A549 (cell line): ENCODE measurements around the gene RASGRF1. TPM values are rescaled to one million over a fixed set of nuclear protein-coding genes. Genes with fewer than 3 reads are reported as not detected.
A peak's percentile ranks its signal among the peaks of the same experiment; 100 is the strongest.

Experiments used
- ATAC-seq, 2 experiments: fragments of 200-7000 bp in 1 of 2; fragments of >200 bp in 1 of 2; cut with Nextera tagmentation in 1 of 2; cut with Tn5 transposase in 1 of 2; 3 replicates each; pipeline versions ENCODE4 v1.8.0 to v1.9.1; 2018 to 2020; ENCODE audit warnings: mild to moderate bottlenecking in 1 of 2, moderate library complexity in 1 of 2
- CTCF ChIA-PET: fragments of 300-600 bp; sonication (Branson Sonifier 250); formaldehyde crosslinking; extraction: SDS; loops from one replicate; lab custom pipeline; 2021; ENCODE audit warnings: antibody characterized with exemption, inconsistent platforms; lab: Yijun Ruan, JAX
- POLR2A ChIA-PET: fragments of 350-600 bp; formaldehyde crosslinking; extraction: SDS; loops from one replicate; lab custom pipeline; 2021; ENCODE audit warnings: antibody characterized with exemption, inconsistent platforms; lab: Yijun Ruan, JAX
- DNase-seq, 2 experiments: peaks; one replicate each; pipeline versions ENCODE4 v3.0.0 to v3.0.0-alpha.2; 2011 to 2016; ENCODE audit warnings: low read depth in 1 of 2, low spot score in 1 of 2
- FAIRE-seq: peaks from 2 replicates; lab custom pipeline; 2011; peaks lifted over from hg19 to GRCh38; lab: Jason Lieb, UNC
- H3K27ac ChIP-seq, 2 experiments: fragments of >200 bp; sonication (Bioruptor Twin); formaldehyde crosslinking; 3 replicates each; pipeline ENCODE4 v1.5.1; 2016 to 2017
- H3K4me1 ChIP-seq: fragments of >200 bp; sonication (Bioruptor Twin); formaldehyde crosslinking; 3 replicates; pipeline ENCODE4 v1.6.1; 2016
- H3K4me2 ChIP-seq: fragments of >200 bp; sonication (Bioruptor Twin); formaldehyde crosslinking; 3 replicates; pipeline ENCODE4 v1.6.1; 2016
- H3K4me3 ChIP-seq: fragments of >200 bp; sonication (Bioruptor Twin); formaldehyde crosslinking; 3 replicates; pipeline ENCODE4 v1.5.1; 2016
- H3K9me3 ChIP-seq: fragments of >200 bp; sonication (Bioruptor Twin); formaldehyde crosslinking; 3 replicates; pipeline ENCODE4 v1.6.1; 2016
- BCL3 ChIP-seq: fragments of >200 bp; sonication (Bioruptor Twin); formaldehyde crosslinking; IDR thresholded peaks from 3 replicates; pipeline ENCODE4 v1.6.1; 2016
- CEBPB ChIP-seq, 2 experiments: fragments of >200 bp in 1 of 2; sonication (Bioruptor Twin) in 1 of 2; formaldehyde crosslinking in 1 of 2; IDR thresholded peaks; 2 replicates each; pipeline ENCODE4 v1.6.1; 2012 to 2016
- EHF ChIP-seq: fragments of 250-450 bp; sonication (Bioruptor Pico); IDR thresholded peaks from 2 replicates; pipeline ENCODE4 v1.5.0; 2020; ENCODE audit warnings: mild to moderate bottlenecking
- MAFK ChIP-seq: fragments of 450-650 bp; IDR thresholded peaks from 2 replicates; pipeline ENCODE4 v1.6.1; 2014; ENCODE audit not compliant: partially characterized antibody
- NPAS2 ChIP-seq: fragments of 250-450 bp; sonication (Bioruptor Pico); IDR thresholded peaks from 2 replicates; pipeline ENCODE4 v1.8.0; 2022; ENCODE audit warnings: mild to moderate bottlenecking, moderate library complexity, borderline replicate concordance
- PHF8 ChIP-seq: fragments of 200-600 bp; sonication (generic); IDR thresholded peaks from 2 replicates; pipeline ENCODE4 v1.6.1; 2016; ENCODE audit warnings: low read depth, mild to moderate bottlenecking, antibody characterized with exemption, moderate library complexity, borderline replicate concordance
- RARB ChIP-seq: fragments of 250-450 bp; sonication (Bioruptor Pico); IDR thresholded peaks from 2 replicates; pipeline ENCODE4 v1.8.0; 2021; ENCODE audit warnings: mild to moderate bottlenecking, moderate library complexity
- RCOR1 ChIP-seq: fragments of 150-350 bp; IDR thresholded peaks from 2 replicates; pipeline ENCODE4 v1.6.1; 2014; ENCODE audit warnings: antibody characterized with exemption, low read length, low read depth
- SREBF2 ChIP-seq: fragments of 450-650 bp; IDR thresholded peaks from 2 replicates; pipeline ENCODE4 v1.6.1; 2014; ENCODE audit warnings: mild to moderate bottlenecking, moderate library complexity
- TP53 ChIP-seq: fragments of 250-450 bp; sonication (Bioruptor Pico); IDR thresholded peaks from 2 replicates; pipeline ENCODE4 v1.5.0; 2021; ENCODE audit warnings: mild to moderate bottlenecking, moderate library complexity
- whole genome bisulfite sequencing: methylation state at CpG from one replicate; pipeline ENCODE4 v1.1.6; 2017; ENCODE audit errors: missing lambda C conversion rate; 5-methylcytosine and 5-hydroxymethylcytosine counted together
- polyA minus RNA-seq: library from RNA; depleted of rRNA, polyadenylated mRNA; stranded (reverse); fragments of >200 nt; gene quantifications from 2 replicates; pipeline ENCODE4 v1.2.3, GENCODE V29; 2011; rRNA and poly(A)+ RNA removed
- polyA plus RNA-seq, 4 experiments: library from polyadenylated mRNA; depleted of rRNA in 3 of 4; stranded (reverse); fragments of >200 nt; fragmentation: RNase III in 1 of 4; extraction: RNeasy Plus Mini Kit Qiagen cat#74134 plus additional on column Dnase treatment in 1 of 4; gene quantifications; 2 replicates in 3 of 4; 3 replicates in 1 of 4; pipeline ENCODE4 v1.2.3, GENCODE V29; 2011 to 2017
- TF ChIP-seq, protein P1 (sequence below): fragments of 200-600 bp; sonication (generic); IDR thresholded peaks from 2 replicates; pipeline ENCODE4 v1.6.1; 2016; ENCODE audit warnings: antibody characterized with exemption, mild to moderate bottlenecking, moderate library complexity

Gene RASGRF1
- 0.13 and 0.19 TPM in 2 replicates for polyA plus RNA-seq (2011; rRNA removed)
- 0.07 and 0.08 TPM in 2 replicates for polyA plus RNA-seq (2012; cell fraction: cytosol; rRNA removed)
- 0.04 and 0.05 TPM in 2 replicates for polyA plus RNA-seq (2012; cell fraction: nucleus; rRNA removed)
- polyA plus RNA-seq (2017; fragmentation: RNase III; extraction: RNeasy Plus Mini Kit Qiagen cat#74134 plus additional on column Dnase treatment) = 0.07 to 0.26 TPM (median 0.21 TPM) in 3 replicates
- polyA minus RNA-seq = 0.04 TPM in 1 of 2 replicates, not detected in the other

DNA sequence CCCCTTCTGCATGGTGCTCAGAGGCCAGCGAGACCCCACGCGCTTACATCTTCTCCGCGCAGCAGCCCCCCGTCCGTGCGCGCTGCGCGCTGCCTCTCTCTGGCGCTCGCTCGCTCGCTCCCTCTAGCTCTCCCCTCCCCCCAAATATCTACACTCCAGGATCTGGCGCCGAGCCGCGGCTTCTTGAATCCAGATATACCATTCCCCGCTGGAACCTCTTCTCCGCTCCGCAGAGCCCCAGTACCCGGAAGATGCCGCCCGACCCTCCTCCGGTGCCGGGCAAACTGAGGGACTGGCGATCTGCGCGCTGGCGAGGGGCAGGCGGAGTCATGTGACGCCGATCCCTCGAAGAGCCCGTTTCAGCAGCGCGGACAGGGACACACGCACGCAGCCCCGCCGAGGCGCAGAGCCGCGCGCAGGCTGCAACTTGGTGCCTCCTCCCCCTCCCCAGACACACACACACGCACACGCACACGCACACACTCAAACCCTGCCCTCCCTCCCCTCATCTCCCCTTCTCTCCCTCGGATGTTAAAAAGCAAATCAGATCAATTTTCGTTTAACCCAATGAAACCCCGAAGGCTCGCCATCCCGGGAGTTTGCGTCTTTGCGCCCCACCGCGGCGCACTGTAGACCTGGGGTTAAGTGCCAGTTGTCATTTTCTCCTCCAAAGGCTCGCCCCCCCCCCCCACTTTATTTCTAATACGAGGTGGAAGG, at the start of gene RASGRF1:
Gene RASGRF1 (minus strand): TSS at position 294 of the 717 bp plus-strand sequence. CDS start 282 bp downstream, at position 12.
- WGBS = 8% methylated on average over 54 of the region's 61 CpGs
- peak in 1 of 2 experiments; percentile 43; a peak in 3 of 6 replicates for ATAC-seq
- CTCF ChIA-PET = interaction anchor here (0.7 to 1.6 kb wide), 5 partner anchors 8 to 192 kb away, joined by 3 to 5 read pairs (median 3); partner anchors contain the start of gene ANKRD34C

DNA sequence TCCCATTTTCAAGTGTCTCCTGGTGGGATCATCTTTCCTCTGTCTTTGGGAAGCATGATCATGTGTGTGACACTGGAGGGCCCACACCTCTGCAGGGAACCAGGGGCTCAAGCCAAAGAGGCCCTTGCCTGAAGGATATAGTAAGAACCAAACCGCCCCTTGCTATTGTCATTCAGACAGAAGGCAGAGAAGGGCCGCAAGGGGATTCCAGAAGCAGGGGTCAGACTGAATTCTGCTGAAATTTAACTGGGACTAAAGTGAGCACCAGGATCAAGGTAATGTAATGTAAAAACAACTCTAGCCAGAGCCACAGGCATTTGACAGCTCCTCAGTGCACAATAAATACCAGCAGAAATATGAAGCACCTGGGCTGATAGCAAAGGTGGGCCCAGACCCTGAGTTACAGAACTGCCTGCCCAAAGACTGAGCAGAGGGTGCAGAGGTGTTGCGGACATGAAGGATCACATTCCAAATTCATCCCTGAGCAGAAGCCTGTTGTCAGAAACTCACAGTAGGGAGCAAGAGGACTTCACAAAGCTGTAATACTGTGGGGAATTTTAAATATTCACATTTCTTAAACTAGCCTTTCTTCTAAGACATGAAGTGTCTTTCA, 46.0 kb upstream of the RASGRF1 start:
- peaks cover 11% of the 10 kb centered on the region; the same call in 2 of the 3 replicates for H3K9me3 ChIP-seq
- DNase-seq (no peak), FAIRE-seq (no peak), ATAC-seq (no peak)
- no peak for TF ChIP-seq TP53 (CRISPR knock-in tag)
- no peak for TF ChIP-seq PHF8
- TF ChIP-seq BCL3 = no peak
- no peak for TF ChIP-seq CEBPB (IDR thresholded peaks at IDR 0.05)
- CTCF ChIA-PET = interaction anchor here (1.0 to 1.3 kb wide), 3 partner anchors 9 to 48 kb away, joined by 3 to 5 read pairs (median 5); no protein-coding TSS in a partner anchor
- no peak overlapping the region for H3K4me2 ChIP-seq
- POLR2A ChIA-PET = no interaction called here
- no peak overlapping the region for H3K27ac ChIP-seq
- no peaks in the 10 kb centered on the region for H3K4me1 ChIP-seq
- H3K4me3 ChIP-seq = no peak overlapping the region
- 37% methylated on average over 3 of the region's 3 CpGs for WGBS

More for the DNA sequence above, at the start of gene RASGRF1:
- DNase-seq (peak in 1 of 2 experiments; percentile 42), FAIRE-seq (no peak)
- TF ChIP-seq CEBPB (IDR thresholded peaks at IDR 0.05) (no peak), RARB (CRISPR knock-in tag) (no peak), RCOR1 (no peak), EHF (CRISPR knock-in tag) (no peak), NPAS2 (CRISPR knock-in tag) (no peak)
- H3K27ac ChIP-seq = no peak within 1 kb of the TSS
- H3K4me1 ChIP-seq = peaks cover 17% of the 10 kb centered on the region
- H3K9me3 ChIP-seq = no peaks in the 10 kb centered on the region
- peak within 1 kb of the TSS; percentile 87 for H3K4me2 ChIP-seq
- POLR2A ChIA-PET = no interaction called here
- H3K4me3 ChIP-seq = peak within 1 kb of the TSS; percentile 39

GRCh38 chr15:79133309-79133708, 42.7 kb upstream of the RASGRF1 start:
- Histone ChIP-seq H3K4me3 (no peak overlapping the region), H3K4me2 (no peak overlapping the region), H3K27ac (no peak overlapping the region), H3K9me3 (peaks cover 11% of the 10 kb centered on the region; the same call in 1 of the 3 replicates), H3K4me1 (no peaks in the 10 kb centered on the region)
- POLR2A ChIA-PET = no interaction called here
- no peak for DNase-seq
- FAIRE-seq = no peak
- TF ChIP-seq CEBPB (IDR thresholded peaks at IDR 0.05) = no peak
- TF ChIP-seq, protein P1, sequence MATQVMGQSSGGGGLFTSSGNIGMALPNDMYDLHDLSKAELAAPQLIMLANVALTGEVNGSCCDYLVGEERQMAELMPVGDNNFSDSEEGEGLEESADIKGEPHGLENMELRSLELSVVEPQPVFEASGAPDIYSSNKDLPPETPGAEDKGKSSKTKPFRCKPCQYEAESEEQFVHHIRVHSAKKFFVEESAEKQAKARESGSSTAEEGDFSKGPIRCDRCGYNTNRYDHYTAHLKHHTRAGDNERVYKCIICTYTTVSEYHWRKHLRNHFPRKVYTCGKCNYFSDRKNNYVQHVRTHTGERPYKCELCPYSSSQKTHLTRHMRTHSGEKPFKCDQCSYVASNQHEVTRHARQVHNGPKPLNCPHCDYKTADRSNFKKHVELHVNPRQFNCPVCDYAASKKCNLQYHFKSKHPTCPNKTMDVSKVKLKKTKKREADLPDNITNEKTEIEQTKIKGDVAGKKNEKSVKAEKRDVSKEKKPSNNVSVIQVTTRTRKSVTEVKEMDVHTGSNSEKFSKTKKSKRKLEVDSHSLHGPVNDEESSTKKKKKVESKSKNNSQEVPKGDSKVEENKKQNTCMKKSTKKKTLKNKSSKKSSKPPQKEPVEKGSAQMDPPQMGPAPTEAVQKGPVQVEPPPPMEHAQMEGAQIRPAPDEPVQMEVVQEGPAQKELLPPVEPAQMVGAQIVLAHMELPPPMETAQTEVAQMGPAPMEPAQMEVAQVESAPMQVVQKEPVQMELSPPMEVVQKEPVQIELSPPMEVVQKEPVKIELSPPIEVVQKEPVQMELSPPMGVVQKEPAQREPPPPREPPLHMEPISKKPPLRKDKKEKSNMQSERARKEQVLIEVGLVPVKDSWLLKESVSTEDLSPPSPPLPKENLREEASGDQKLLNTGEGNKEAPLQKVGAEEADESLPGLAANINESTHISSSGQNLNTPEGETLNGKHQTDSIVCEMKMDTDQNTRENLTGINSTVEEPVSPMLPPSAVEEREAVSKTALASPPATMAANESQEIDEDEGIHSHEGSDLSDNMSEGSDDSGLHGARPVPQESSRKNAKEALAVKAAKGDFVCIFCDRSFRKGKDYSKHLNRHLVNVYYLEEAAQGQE = no peak
- TF ChIP-seq SREBF2 = no peak
- TF ChIP-seq MAFK = peak; percentile 81
- ATAC-seq = no peak
- 15% methylated on average over 2 of the region's 2 CpGs for WGBS
- CTCF ChIA-PET = interaction anchor here (0.8 to 1.0 kb wide), 2 partner anchors 10 to 34 kb away, joined by 3 read pairs; no protein-coding TSS in a partner anchor
